WERI-Rb-1 (cell line): Measurements from ENCODE around the gene ACAA2.
A peak's percentile ranks its signal among the peaks of the same experiment; 100 is the strongest.

Experiments
- DNase-seq: peaks from one replicate; pipeline ENCODE4 v3.0.0-alpha.2; 2020
- H3K27ac ChIP-seq: fragments of 250-450 bp; sonication (Bioruptor Pico); 2 replicates; pipeline ENCODE4 v1.5.1; 2020; ENCODE audit warnings: mild to moderate bottlenecking, moderate library complexity
- H3K27me3 ChIP-seq: fragments of 250-450 bp; sonication (Bioruptor Pico); 2 replicates; pipeline ENCODE4 v1.5.1; 2021; ENCODE audit warnings: mild to moderate bottlenecking, low read depth, moderate library complexity; ENCODE audit not compliant: insufficient read depth, severe bottlenecking
- H3K36me3 ChIP-seq: fragments of 250-450 bp; sonication (Bioruptor Pico); 2 replicates; pipeline ENCODE4 v1.5.1; 2020; ENCODE audit warnings: mild to moderate bottlenecking, moderate library complexity
- H3K4me3 ChIP-seq: 2 replicates; pipeline ENCODE4 v1.5.1; 2011; ENCODE audit warnings: low read depth, mild to moderate bottlenecking, control low read depth, low read length
- H3K9me3 ChIP-seq: fragments of 250-450 bp; sonication (Bioruptor Pico); 2 replicates; pipeline ENCODE4 v1.5.1; 2021; ENCODE audit warnings: mild to moderate bottlenecking, moderate library complexity; ENCODE audit not compliant: severe bottlenecking
- CTCF ChIP-seq: IDR thresholded peaks from 2 replicates; pipeline ENCODE4 v1.5.1; 2011; ENCODE audit warnings: low read depth, mild to moderate bottlenecking, control low read depth, inconsistent platforms, low read length

Gene ACAA2

GRCh38 chr18:49757513-49758262, 55.6 kb downstream of the ACAA2 start:
- Histone ChIP-seq H3K36me3 (no peaks in the 10 kb centered on the region), H3K9me3 (no peaks in the 10 kb centered on the region), H3K4me3 (no peak overlapping the region), H3K27me3 (no peaks in the 10 kb centered on the region), H3K27ac (no peak overlapping the region)
- DNase-seq, result peak; percentile 35
- TF ChIP-seq CTCF, result no peak

DNA sequence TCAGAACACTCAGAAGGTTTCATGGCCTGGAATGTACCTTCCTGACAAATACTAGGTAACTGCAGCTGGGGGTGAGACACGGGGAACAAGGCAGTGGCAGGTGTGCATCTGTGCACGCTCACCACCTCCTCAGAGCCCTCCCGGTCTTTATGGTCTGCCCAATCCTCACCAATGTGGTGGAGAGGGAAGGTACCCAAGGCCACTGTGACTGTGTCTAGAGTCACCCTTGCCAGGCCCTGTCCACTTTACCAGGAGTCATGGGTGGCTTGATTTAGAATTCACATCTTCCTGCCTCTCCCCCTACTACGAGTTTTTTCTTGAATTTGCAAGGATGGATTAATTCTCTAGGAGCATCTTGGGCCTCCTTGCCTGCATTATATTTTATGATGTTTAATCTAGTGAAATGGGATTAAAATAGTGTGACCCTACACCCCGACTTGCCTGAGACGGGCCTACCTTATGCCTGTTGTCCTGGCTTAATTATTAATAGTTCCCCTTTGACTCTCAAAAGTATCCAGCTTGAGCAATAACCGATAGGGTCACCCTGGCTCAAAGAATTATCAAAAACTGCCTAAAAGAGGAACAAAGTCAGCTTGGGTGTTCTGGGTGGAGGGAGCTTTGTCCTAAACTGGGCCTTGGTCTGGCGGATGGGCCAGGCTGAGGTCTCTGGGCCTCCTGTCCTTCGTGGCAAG, 56.5 kb downstream of the ACAA2 start:
- Histone ChIP-seq H3K4me3 (no peak overlapping the region), H3K27me3 (no peaks in the 10 kb centered on the region), H3K36me3 (no peaks in the 10 kb centered on the region), H3K27ac (no peak overlapping the region), H3K9me3 (no peaks in the 10 kb centered on the region)
- no peak for TF ChIP-seq CTCF
- no peak for DNase-seq

DNA sequence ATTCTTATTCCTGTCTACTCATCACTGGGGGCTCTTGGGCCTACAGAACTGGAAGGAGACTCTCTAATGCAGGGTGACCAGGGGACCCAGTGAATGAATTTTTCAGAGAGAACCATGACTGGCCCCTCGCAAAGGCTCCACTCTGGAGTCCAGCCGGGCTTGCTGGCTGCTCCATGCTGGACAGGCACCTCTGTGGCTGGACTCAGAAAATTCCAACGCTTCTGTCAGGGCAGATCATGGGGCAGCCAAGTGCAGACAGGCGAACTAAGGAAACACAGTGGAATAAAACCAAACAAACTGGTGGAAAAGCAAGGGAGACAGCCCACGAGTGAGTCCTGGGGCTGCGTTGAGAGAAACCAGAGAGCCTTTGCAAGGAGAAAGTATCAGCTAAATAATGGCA, 57.2 kb downstream of the ACAA2 start:
- TF ChIP-seq CTCF, result no peak

GRCh38 chr18:49755489-49755888, 57.8 kb downstream of the ACAA2 start:
- H3K27ac ChIP-seq, result no peak overlapping the region
- no peak overlapping the region for H3K4me3 ChIP-seq
- TF ChIP-seq CTCF, result no peak
- H3K36me3 ChIP-seq, result no peaks in the 10 kb centered on the region
- H3K9me3 ChIP-seq, result no peaks in the 10 kb centered on the region
- no peak for DNase-seq
- H3K27me3 ChIP-seq, result no peaks in the 10 kb centered on the region

More for the DNA sequence above, 57.2 kb downstream of the ACAA2 start:
- no peak for DNase-seq
- H3K27me3 ChIP-seq, result no peaks in the 10 kb centered on the region
- H3K4me3 ChIP-seq, result no peak overlapping the region
- no peaks in the 10 kb centered on the region for H3K9me3 ChIP-seq
- H3K27ac ChIP-seq, result no peak overlapping the region
- no peaks in the 10 kb centered on the region for H3K36me3 ChIP-seq

GRCh38 chr18:49754866-49755265, 58.5 kb downstream of the ACAA2 start:
- no peak for TF ChIP-seq CTCF
- DNase-seq, result no peak
- Histone ChIP-seq H3K27ac (no peak overlapping the region), H3K4me3 (no peak overlapping the region), H3K9me3 (no peaks in the 10 kb centered on the region), H3K36me3 (no peaks in the 10 kb centered on the region), H3K27me3 (no peaks in the 10 kb centered on the region)
